Uterine smooth muscle cell (primary cell): ENCODE results near the gene GDI2. TPM values are rescaled to one million over a fixed set of nuclear protein-coding genes. Genes with fewer than 3 reads are reported as not detected.

Source experiments
- total RNA-seq: library from RNA; depleted of rRNA; stranded (reverse); fragments of >200 nt; gene quantifications from 2 replicates; pipeline ENCODE4 v1.2.3, GENCODE V29; 2014

The GDI2 gene
- 464 and 560 TPM in 2 replicates for total RNA-seq

GRCh38 chr10:5813341-5814109 is at the start of gene GDI2:
Gene GDI2 (minus strand): TSS chr10:5813434. CDS start chr10:5813258, 176 bp downstream.

Other genes with a start within 250 kb of the GDI2 start
- 9.1 and 13.5 TPM in 2 replicates for gene ASB13, start 146.8 kb downstream of the GDI2 start, total RNA-seq
- gene TASOR2, start 128.6 kb downstream of the GDI2 start, total RNA-seq: 64.6 and 81.7 TPM in 2 replicates
- gene ANKRD16, start 76.5 kb upstream of the GDI2 start, total RNA-seq: 10.4 and 12.7 TPM in 2 replicates
- 115 and 125 TPM in 2 replicates for gene FBH1, start 76.8 kb upstream of the GDI2 start, total RNA-seq
- 3.2 and 6.2 TPM in 2 replicates for gene IL15RA, start 164.1 kb upstream of the GDI2 start, total RNA-seq
- not detected in 2 replicates for gene IL2RA, start 248.9 kb upstream of the GDI2 start, total RNA-seq